GM23338 (cell line): ENCODE measurements around the gene OR5B21. TPM values are rescaled to one million over a fixed set of nuclear protein-coding genes. Genes with fewer than 3 reads are reported as not detected.

Source experiments
- ATAC-seq: fragments of 200-7000 bp; cut with Tn5 transposase; 3 replicates; pipeline ENCODE4 v1.9.1; 2020
- DNase-seq: peaks from one replicate; pipeline ENCODE4 v3.0.0-alpha.2; 2015; ENCODE audit warnings: low spot score
- H2AFZ ChIP-seq: fragments of 200-600 bp; sonication (generic); 2 replicates; pipeline ENCODE4 v1.8.0; 2016; ENCODE audit warnings: antibody characterized with exemption, mild to moderate bottlenecking, moderate library complexity
- H3F3A ChIP-seq: fragments of 200-600 bp; sonication (generic); replicated peaks from 2 replicates; pipeline ENCODE4 v1.8.0; 2017; ENCODE audit warnings: antibody characterized with exemption, mixed run types, low read depth
- H3K27ac ChIP-seq: fragments of 200-600 bp; sonication (generic); 2 replicates; pipeline ENCODE4 v1.6.1; 2016; ENCODE audit warnings: low read depth
- H3K27me3 ChIP-seq: fragments of 200-600 bp; sonication (generic); 2 replicates; pipeline ENCODE4 v1.8.0; 2016; ENCODE audit warnings: mild to moderate bottlenecking, mixed run types, moderate library complexity; ENCODE audit not compliant: insufficient read depth
- H3K36me3 ChIP-seq: fragments of 200-600 bp; sonication (generic); 2 replicates; pipeline ENCODE4 v1.8.0; 2016; ENCODE audit warnings: mild to moderate bottlenecking; ENCODE audit not compliant: insufficient read depth
- H3K4me1 ChIP-seq: fragments of 200-600 bp; sonication (generic); 2 replicates; pipeline ENCODE4 v1.8.0; 2016; ENCODE audit warnings: mild to moderate bottlenecking, moderate library complexity; ENCODE audit not compliant: insufficient read depth
- H3K4me2 ChIP-seq: fragments of 200-600 bp; sonication (generic); 2 replicates; pipeline ENCODE4 v1.7.1; 2017; ENCODE audit warnings: mixed run types
- H3K4me3 ChIP-seq: fragments of 200-600 bp; sonication (generic); 2 replicates; pipeline ENCODE4 v1.6.1; 2016; ENCODE audit warnings: mixed run types
- H3K79me2 ChIP-seq: fragments of 200-600 bp; sonication (generic); replicated peaks from 2 replicates; pipeline ENCODE4 v1.8.0; 2017; ENCODE audit warnings: mild to moderate bottlenecking; ENCODE audit not compliant: insufficient read depth
- H3K9me2 ChIP-seq: fragments of 200-600 bp; sonication (generic); 2 replicates; pipeline ENCODE4 v1.8.0; 2017; ENCODE audit not compliant: insufficient read depth
- H4K20me1 ChIP-seq: fragments of 200-600 bp; sonication (generic); replicated peaks from 2 replicates; pipeline ENCODE4 v1.8.0; 2017; ENCODE audit warnings: mild to moderate bottlenecking; ENCODE audit not compliant: insufficient read depth
- H3K27ac Mint-ChIP-seq: 2 replicates; pipeline ENCODE4 v1.8.0; 2020; ENCODE audit warnings: inconsistent platforms, mild to moderate bottlenecking, moderate library complexity, mixed read lengths
- H3K27me3 Mint-ChIP-seq: 3 replicates; pipeline ENCODE4 v1.8.0; 2022; ENCODE audit warnings: low read depth, mild to moderate bottlenecking, moderate library complexity, mixed read lengths, inconsistent platforms; ENCODE audit not compliant: insufficient read depth, poor library complexity
- H3K36me3 Mint-ChIP-seq: 3 replicates; pipeline ENCODE4 v1.8.0; 2021; ENCODE audit warnings: low read depth, mild to moderate bottlenecking, inconsistent platforms, moderate library complexity, mixed read lengths
- H3K4me1 Mint-ChIP-seq: 3 replicates; pipeline ENCODE4 v1.8.0; 2020; ENCODE audit warnings: mild to moderate bottlenecking, inconsistent platforms, mixed read lengths
- H3K4me3 Mint-ChIP-seq: 3 replicates; pipeline ENCODE4 v1.8.0; 2021; ENCODE audit warnings: moderate library complexity, mild to moderate bottlenecking, inconsistent platforms, mixed read lengths
- H3K9me3 Mint-ChIP-seq: 3 replicates; pipeline ENCODE4 v1.8.0; 2020; ENCODE audit warnings: moderate library complexity, mild to moderate bottlenecking, inconsistent platforms, mixed read lengths
- CREB1 ChIP-seq: fragments of 250-450 bp; sonication (Bioruptor Pico); IDR thresholded peaks from 2 replicates; pipeline ENCODE4 v1.5.0; 2020; ENCODE audit warnings: low read depth, mild to moderate bottlenecking, moderate library complexity
- CTCF ChIP-seq, 2 experiments: fragments of 200-600 bp in 1 of 2; sonication (generic) in 1 of 2; conservative IDR thresholded peaks; 2 replicates each; pipeline versions ENCODE4 v1.5.1 to v1.6.1; 2016 to 2017; ENCODE audit warnings: antibody characterized with exemption in 2 of 2, low read depth in 2 of 2, mild to moderate bottlenecking in 2 of 2, moderate library complexity in 1 of 2
- ETS1 ChIP-seq: IDR thresholded peaks from 2 replicates; pipeline ENCODE4 v1.6.1; 2016; ENCODE audit warnings: antibody characterized with exemption
- EZH2 ChIP-seq: fragments of 200-600 bp; sonication (generic); IDR thresholded peaks from one replicate; pipeline ENCODE4 v1.8.0; 2017; ENCODE audit warnings: antibody characterized with exemption, mild to moderate bottlenecking, low read depth; ENCODE audit not compliant: unreplicated experiment
- EZH2phosphoT487 ChIP-seq: fragments of 200-600 bp; sonication (generic); IDR thresholded peaks from one replicate; pipeline ENCODE4 v1.8.1; 2018; ENCODE audit warnings: antibody characterized with exemption; ENCODE audit not compliant: unreplicated experiment
- JUNB ChIP-seq: IDR thresholded peaks from one replicate; pipeline ENCODE4 v1.6.1; 2016; ENCODE audit warnings: antibody characterized with exemption; ENCODE audit not compliant: unreplicated experiment
- NANOG ChIP-seq: IDR thresholded peaks from 2 replicates; pipeline ENCODE4 v1.6.1; 2016; ENCODE audit warnings: antibody characterized with exemption, borderline replicate concordance
- POLR2AphosphoS5 ChIP-seq: IDR thresholded peaks from 2 replicates; pipeline ENCODE4 v1.6.1; 2016; ENCODE audit warnings: antibody characterized with exemption, low read depth
- REST ChIP-seq: IDR thresholded peaks from one replicate; pipeline ENCODE4 v1.6.1; 2018; ENCODE audit warnings: antibody characterized with exemption; ENCODE audit not compliant: unreplicated experiment
- STAT1 ChIP-seq: IDR thresholded peaks from one replicate; pipeline ENCODE4 v1.6.1; 2016; ENCODE audit warnings: antibody characterized with exemption; ENCODE audit not compliant: unreplicated experiment
- ZNF114 ChIP-seq: fragments of 250-450 bp; sonication (Bioruptor Pico); IDR thresholded peaks from 2 replicates; pipeline ENCODE4 v1.5.0; 2020; ENCODE audit warnings: mild to moderate bottlenecking, moderate library complexity
- ZNF331 ChIP-seq: fragments of 250-450 bp; sonication (Bioruptor Pico); IDR thresholded peaks from 2 replicates; pipeline ENCODE4 v1.5.0; 2020; ENCODE audit warnings: low read depth, mild to moderate bottlenecking, moderate library complexity
- ZNF462 ChIP-seq: fragments of 250-450 bp; sonication (Bioruptor Pico); IDR thresholded peaks from 2 replicates; pipeline ENCODE4 v1.5.0; 2020; ENCODE audit warnings: mild to moderate bottlenecking, moderate library complexity
- polyA plus RNA-seq: library from polyadenylated mRNA; unstranded; fragments of >200 nt; fragmentation: Nextera tagmentation; extraction: Ambion mirVana; gene quantifications from 2 replicates; pipeline ENCODE4 v1.2.1, GENCODE V29; 2016
- total RNA-seq: library from RNA; depleted of rRNA; stranded (reverse); fragments of >200 nt; shearing (Covaris generic); gene quantifications from 2 replicates; pipeline ENCODE4 v1.2.3, GENCODE V29; 2014

OR5B21 gene
- total and polyA plus RNA-seq, 2 experiments from 2014 or later, result not detected

GRCh38 chr11:58511636-58512035, 3.7 kb upstream of the OR5B21 start:
- Mint-ChIP-seq H3K36me3 (no peaks in the 10 kb centered on the region), H3K4me1 (peaks cover 16% of the 10 kb centered on the region; the same call in 2 of the 3 replicates), H3K27me3 (peaks cover 3% of the 10 kb centered on the region), H3K4me3 (no peak overlapping the region), H3K9me3 (no peaks in the 10 kb centered on the region), H3K27ac (peak overlapping the region; percentile 73)
- Histone ChIP-seq H3K4me1 (peaks cover 15% of the 10 kb centered on the region), H3K79me2 (no peaks in the 10 kb centered on the region), H3F3A (no peaks in the 10 kb centered on the region), H3K4me3 (no peak overlapping the region), H3K9me2 (no peaks in the 10 kb centered on the region), H3K27ac (no peak overlapping the region), H3K36me3 (no peaks in the 10 kb centered on the region), H4K20me1 (no peaks in the 10 kb centered on the region), H2AFZ (peak overlapping the region; percentile 86), H3K27me3 (no peaks in the 10 kb centered on the region), H3K4me2 (no peak overlapping the region)
- DNase-seq (no peak), ATAC-seq (no peak)
- TF ChIP-seq POLR2AphosphoS5, result no peak
- no peak for TF ChIP-seq ZNF114
- no peak for TF ChIP-seq REST
- TF ChIP-seq STAT1, result no peak
- TF ChIP-seq JUNB, result no peak
- TF ChIP-seq CREB1 (CRISPR knock-in tag), result no peak
- TF ChIP-seq EZH2, result no peak
- TF ChIP-seq ZNF331 (CRISPR knock-in tag), result no peak
- no peak for TF ChIP-seq CTCF (conservative IDR thresholded peaks at IDR 0.05; ENCODE audit: low read depth in 2 of 2)
- no peak for TF ChIP-seq ETS1
- no peak for TF ChIP-seq EZH2phosphoT487
- TF ChIP-seq ZNF462, result no peak
- TF ChIP-seq NANOG, result no peak
